HepG2 (cell line): ENCODE results near the gene SH3GL1. TPM values are rescaled to one million over a fixed set of nuclear protein-coding genes. Genes with fewer than 3 reads are reported as not detected.

Source experiments
- BCL3 ChIP-seq: sonication (generic); formaldehyde crosslinking; IDR thresholded peaks from 2 replicates; pipeline ENCODE4 v1.5.1; 2020; ENCODE audit warnings: mild to moderate bottlenecking, missing genetic modification reagents, moderate library complexity
- CCAR2 ChIP-seq: fragments of 200-400 bp; formaldehyde crosslinking; optimal IDR thresholded peaks from 2 replicates; pipeline ENCODE3; 2018; ENCODE audit warnings: low read depth, mild to moderate bottlenecking, low read length, moderate library complexity
- E2F2 ChIP-seq: sonication (generic); formaldehyde crosslinking; IDR thresholded peaks from 2 replicates; pipeline ENCODE4 v1.4.0; 2020; ENCODE audit warnings: missing genetic modification reagents, borderline replicate concordance
- EED ChIP-seq: sonication (generic); formaldehyde crosslinking; IDR thresholded peaks from 2 replicates; pipeline ENCODE4 v1.5.0; 2020; ENCODE audit warnings: mild to moderate bottlenecking, missing genetic modification reagents
- EHMT2 ChIP-seq: fragments of 200-600 bp; sonication (generic); IDR thresholded peaks from 2 replicates; pipeline ENCODE4 v1.7.0; 2017; ENCODE audit warnings: antibody characterized with exemption, low read depth, low read length, borderline replicate concordance
- FOXM1 ChIP-seq: sonication (generic); formaldehyde crosslinking; IDR thresholded peaks from 2 replicates; pipeline ENCODE4 v1.5.0; 2020; ENCODE audit warnings: missing genetic modification reagents
- GFI1 ChIP-seq: sonication (generic); formaldehyde crosslinking; IDR thresholded peaks from 2 replicates; pipeline ENCODE4 v1.5.0; 2020; ENCODE audit warnings: missing genetic modification reagents, mild to moderate bottlenecking, borderline replicate concordance
- KLF16 ChIP-seq, 2 experiments: sonication (generic) in 1 of 2; formaldehyde crosslinking in 1 of 2; IDR thresholded peaks; 2 replicates each; pipeline versions ENCODE4 v1.6.1 to v1.8.0; 2016 to 2023; ENCODE audit warnings: missing genetic modification reagents in 2 of 2, missing compliant biosample characterization in 1 of 2
- MIER3 ChIP-seq: IDR thresholded peaks from 2 replicates; pipeline ENCODE4 v1.6.1; 2016; ENCODE audit warnings: missing compliant biosample characterization, borderline replicate concordance
- TAF15 ChIP-seq: fragments of 200-400 bp; formaldehyde crosslinking; IDR thresholded peaks from one replicate; pipeline ENCODE4 v1.6.1; 2018; ENCODE audit warnings: mild to moderate bottlenecking, low read depth, low read length; ENCODE audit not compliant: poor library complexity, severe bottlenecking
- ZBTB10 ChIP-seq: sonication (generic); formaldehyde crosslinking; IDR thresholded peaks from 2 replicates; pipeline ENCODE4 v1.4.0; 2020; ENCODE audit warnings: missing genetic modification reagents, borderline replicate concordance
- ZBTB42 ChIP-seq: sonication (generic); formaldehyde crosslinking; IDR thresholded peaks from 2 replicates; pipeline ENCODE4 v1.5.0; 2020; ENCODE audit warnings: mild to moderate bottlenecking, missing genetic modification reagents
- ZFP41 ChIP-seq: sonication (generic); formaldehyde crosslinking; IDR thresholded peaks from 2 replicates; pipeline ENCODE4 v1.4.0; 2020; ENCODE audit warnings: mild to moderate bottlenecking, missing genetic modification reagents, borderline replicate concordance
- ZGPAT ChIP-seq: IDR thresholded peaks from 2 replicates; pipeline ENCODE4 v1.6.1; 2016; ENCODE audit warnings: mild to moderate bottlenecking
- ZMAT5 ChIP-seq: sonication (generic); formaldehyde crosslinking; IDR thresholded peaks from 2 replicates; pipeline ENCODE4 v1.5.0; 2020; ENCODE audit warnings: mild to moderate bottlenecking, low read depth, missing genetic modification reagents, borderline replicate concordance
- ZNF552 ChIP-seq: sonication (generic); formaldehyde crosslinking; IDR thresholded peaks from 2 replicates; pipeline ENCODE4 v1.9.0; 2022; ENCODE audit warnings: missing genetic modification reagents, mild to moderate bottlenecking, borderline replicate concordance
- ZNF616 ChIP-seq: sonication (generic); formaldehyde crosslinking; IDR thresholded peaks from 2 replicates; pipeline ENCODE4 v1.5.0; 2020; ENCODE audit warnings: low read depth, mild to moderate bottlenecking, missing genetic modification reagents
- ZNF704 ChIP-seq: sonication (generic); formaldehyde crosslinking; IDR thresholded peaks from 2 replicates; pipeline ENCODE4 v1.8.1; 2023; ENCODE audit warnings: mild to moderate bottlenecking, inconsistent platforms, moderate library complexity, missing genetic modification reagents, borderline replicate concordance
- ZSCAN12 ChIP-seq: sonication (generic); formaldehyde crosslinking; IDR thresholded peaks from 2 replicates; pipeline ENCODE4 v1.9.0; 2021; ENCODE audit warnings: mild to moderate bottlenecking, missing genetic modification reagents
- polyA plus RNA-seq, 8 experiments: library from polyadenylated mRNA; depleted of rRNA in 3 of 8; stranded (reverse) in 7 of 8; unstranded in 1 of 8; fragments of >200 nt; fragmentation: Illumina TruSeq in 4 of 8; extraction: Trizol in 4 of 8; gene quantifications; 2 replicates each; pipeline versions ENCODE4 v1.2.1 to v1.2.3, GENCODE V29; 2011 to 2016; ENCODE audit warnings: low read depth in 4 of 8, missing spikeins in 1 of 8, mixed read lengths in 1 of 8; ENCODE audit not compliant: insufficient read depth in 1 of 8
- total RNA-seq, 5 experiments: library from RNA; depleted of rRNA; stranded (reverse); fragments of >200 nt; fragmentation: Illumina TruSeq; extraction: Trizol; gene quantifications; 2 replicates each; pipeline ENCODE4 v1.2.3, GENCODE V29; 2016; ENCODE audit warnings: low read depth in 1 of 5

The SH3GL1 gene
- total and polyA plus RNA-seq, 2 of the 13 experiments (the other 11 are each of a cell fraction or from before 2014, with no cell fraction given), result 33.0 to 45.1 TPM

- TF ChIP-seq BCL3 (CRISPR knock-in tag), result peak; percentile 6; the same call in 1 of the 2 replicates
- TF ChIP-seq EED (CRISPR knock-in tag), result no peak
- no peak for TF ChIP-seq ZNF704 (CRISPR knock-in tag)
- TF ChIP-seq KLF16 (CRISPR knock-in tag; IDR thresholded peaks at IDR 0.05), result peak in 1 of 2 experiments; percentile 47; a peak in 2 of 4 replicates
- no peak for TF ChIP-seq EHMT2
- no peak for TF ChIP-seq CCAR2
- TF ChIP-seq GFI1 (CRISPR knock-in tag), result no peak
- no peak for TF ChIP-seq MIER3 (CRISPR knock-in tag)
- TF ChIP-seq TAF15, result no peak
- TF ChIP-seq ZBTB10 (CRISPR knock-in tag), result 0 out of 2 replicates have a peak, but pooled peaks have one; percentile 17
- no peak for TF ChIP-seq ZBTB42 (CRISPR knock-in tag)
- TF ChIP-seq ZGPAT (CRISPR knock-in tag), result no peak
- TF ChIP-seq ZNF552 (CRISPR knock-in tag), result no peak
- no peak for TF ChIP-seq ZFP41 (CRISPR knock-in tag)
- TF ChIP-seq ZSCAN12 (CRISPR knock-in tag), result no peak
- no peak for TF ChIP-seq FOXM1 (CRISPR knock-in tag)
- no peak for TF ChIP-seq ZNF616 (CRISPR knock-in tag)
- TF ChIP-seq E2F2 (CRISPR knock-in tag), result no peak
- no peak for TF ChIP-seq ZMAT5 (CRISPR knock-in tag)
Observed at GRCh38 chr19:4402171-4403004, 2.0 kb upstream of the SH3GL1 start, which contains the start of gene CHAF1A (continued).
